GM12892 (cell line): ENCODE data around the gene FLT1.

Source experiments
- POLR2A ChIP-seq: IDR thresholded peaks from 2 replicates; pipeline ENCODE4 v1.6.1; 2011; ENCODE audit warnings: low read depth, low read length, control low read depth
- TAF1 ChIP-seq: IDR thresholded peaks from 2 replicates; pipeline ENCODE4 v1.6.1; 2011; ENCODE audit warnings: low read depth, mild to moderate bottlenecking, control low read depth, low read length, borderline replicate concordance

- TF ChIP-seq POLR2A = no peak
- TF ChIP-seq TAF1 = no peak
These were observed 53.4 kb downstream of the FLT1 start for GRCh38 chr13:28441529-28441928.
